Measurements from ENCODE around the gene SPAG5. TPM values are rescaled to one million over a fixed set of nuclear protein-coding genes. Genes with fewer than 3 reads are reported as not detected.

Gene SPAG5
- polyA plus RNA-seq (ENCODE audit: insufficient read length in 4 of 4), result 10 to 100 TPM; 33.2 to 60.6 (median 51.5) TPM

GRCh38 chr17:28598799-28599310 lies at the start of gene SPAG5:
TSS of gene SPAG5 (minus strand) at chr17:28599025. CDS start at chr17:28598946, 79 bp downstream.
- peak; percentile 81 to 85 (median 82) for DNase-seq (ENCODE audit: low read depth in 4 of 4, low spot score in 3 of 4)

- no peak for DNase-seq (ENCODE audit: low read depth in 4 of 4, low spot score in 3 of 4)
Observed at GRCh38 chr17:28646039-28646754, 47.4 kb upstream of the SPAG5 start.

- DNase-seq (ENCODE audit: low read depth in 4 of 4, low spot score in 3 of 4), result no peak
Observed at GRCh38 chr17:28645576-28645939, 46.7 kb upstream of the SPAG5 start.

GRCh38 chr17:28644787-28645575 lies 46.2 kb upstream of the SPAG5 start, which contains the start of gene BLTP2:
TSS of gene BLTP2 (minus strand) at chr17:28645158. CDS start at chr17:28645056, 102 bp downstream.
- peak; percentile 83 to 90 (median 88) for DNase-seq (ENCODE audit: low read depth in 4 of 4, low spot score in 3 of 4)

- DNase-seq (ENCODE audit: low read depth in 4 of 4, low spot score in 3 of 4), result no peak
Observed at GRCh38 chr17:28643983-28644786, 45.4 kb upstream of the SPAG5 start.

- no peak for DNase-seq (ENCODE audit: low read depth in 4 of 4, low spot score in 3 of 4)
Observed at GRCh38 chr17:28641579-28641978, 42.8 kb upstream of the SPAG5 start.

- DNase-seq (ENCODE audit: low read depth in 4 of 4, low spot score in 3 of 4), result no peak
Observed at GRCh38 chr17:28635506-28635905, 36.7 kb upstream of the SPAG5 start.

GRCh38 chr17:28634206-28634865 lies 35.5 kb upstream of the SPAG5 start:
- DNase-seq (ENCODE audit: low read depth in 4 of 4, low spot score in 3 of 4), result no peak

GRCh38 chr17:28626818-28627217 lies 28.0 kb upstream of the SPAG5 start:
- DNase-seq (ENCODE audit: low read depth in 4 of 4, low spot score in 3 of 4), result no peak

- no peak for DNase-seq (ENCODE audit: low read depth in 4 of 4, low spot score in 3 of 4)
Observed at GRCh38 chr17:28624148-28624547, 25.3 kb upstream of the SPAG5 start.

- DNase-seq (ENCODE audit: low read depth in 4 of 4, low spot score in 3 of 4), result no peak
Observed at GRCh38 chr17:28623696-28624095, 24.9 kb upstream of the SPAG5 start.

GRCh38 chr17:28622186-28622585 lies 23.4 kb upstream of the SPAG5 start:
- DNase-seq (ENCODE audit: low read depth in 4 of 4, low spot score in 3 of 4), result no peak

GRCh38 chr17:28620010-28620409 lies 21.2 kb upstream of the SPAG5 start:
- DNase-seq (ENCODE audit: low read depth in 4 of 4, low spot score in 3 of 4), result no peak

GRCh38 chr17:28618464-28618863 lies 19.6 kb upstream of the SPAG5 start:
- no peak for DNase-seq (ENCODE audit: low read depth in 4 of 4, low spot score in 3 of 4)

GRCh38 chr17:28616281-28616680 lies 17.5 kb upstream of the SPAG5 start:
- no peak for DNase-seq (ENCODE audit: low read depth in 4 of 4, low spot score in 3 of 4)

GRCh38 chr17:28615260-28615940 lies 16.6 kb upstream of the SPAG5 start:
- DNase-seq (ENCODE audit: low read depth in 4 of 4, low spot score in 3 of 4), result no peak

GRCh38 chr17:28613931-28614381 lies 15.1 kb upstream of the SPAG5 start, which contains the start of gene RSKR:
TSS of gene RSKR (minus strand) at chr17:28614185. CDS start at chr17:28614161, 24 bp downstream.
- no peak for DNase-seq (ENCODE audit: low read depth in 4 of 4, low spot score in 3 of 4)

- peak in 1 of 4 donors; percentile 27 for DNase-seq (ENCODE audit: low read depth in 4 of 4, low spot score in 3 of 4)
Observed at GRCh38 chr17:28612936-28613872, 14.4 kb upstream of the SPAG5 start.

All from left renal pelvis (tissue), 4 donors.